Fibroblast of skin of right quadriceps (primary cell): Measurements from ENCODE around the gene CPSF4L.
"Not testable (repeated sequence)": the region's sequence is repeated elsewhere in the genome, so short reads cannot be mapped to it uniquely, and the experiment has no call there.

ENCODE experiments used
- DNase-seq: peaks from one replicate; pipeline ENCODE4 v3.0.0-alpha.2; 2013

CPSF4L gene

DNA sequence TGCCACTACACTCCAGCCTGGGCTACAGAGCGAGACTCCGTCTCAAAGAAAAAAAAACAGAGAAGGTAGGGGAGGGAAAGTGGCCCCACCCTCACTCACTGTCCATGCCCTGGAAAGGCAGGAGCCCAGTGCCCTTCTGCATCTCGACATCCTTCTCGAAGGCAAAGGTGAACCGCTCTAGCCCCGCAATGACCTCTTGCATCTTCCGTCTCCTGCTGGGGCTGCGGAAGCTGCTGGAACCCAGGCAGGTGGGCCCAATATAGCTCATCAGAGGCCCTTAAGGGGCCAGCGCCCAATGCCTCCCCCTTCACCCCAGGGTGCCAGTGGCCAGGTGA, at the start of gene CPSF4L:
Gene CPSF4L (minus strand): TSS at position 264 of the 335 bp plus-strand sequence. CDS start 62 bp downstream, at position 202.
- no peak for DNase-seq

GRCh38 chr17:73311428-73311780, 49.7 kb upstream of the CPSF4L start:
- no peak for DNase-seq

DNA sequence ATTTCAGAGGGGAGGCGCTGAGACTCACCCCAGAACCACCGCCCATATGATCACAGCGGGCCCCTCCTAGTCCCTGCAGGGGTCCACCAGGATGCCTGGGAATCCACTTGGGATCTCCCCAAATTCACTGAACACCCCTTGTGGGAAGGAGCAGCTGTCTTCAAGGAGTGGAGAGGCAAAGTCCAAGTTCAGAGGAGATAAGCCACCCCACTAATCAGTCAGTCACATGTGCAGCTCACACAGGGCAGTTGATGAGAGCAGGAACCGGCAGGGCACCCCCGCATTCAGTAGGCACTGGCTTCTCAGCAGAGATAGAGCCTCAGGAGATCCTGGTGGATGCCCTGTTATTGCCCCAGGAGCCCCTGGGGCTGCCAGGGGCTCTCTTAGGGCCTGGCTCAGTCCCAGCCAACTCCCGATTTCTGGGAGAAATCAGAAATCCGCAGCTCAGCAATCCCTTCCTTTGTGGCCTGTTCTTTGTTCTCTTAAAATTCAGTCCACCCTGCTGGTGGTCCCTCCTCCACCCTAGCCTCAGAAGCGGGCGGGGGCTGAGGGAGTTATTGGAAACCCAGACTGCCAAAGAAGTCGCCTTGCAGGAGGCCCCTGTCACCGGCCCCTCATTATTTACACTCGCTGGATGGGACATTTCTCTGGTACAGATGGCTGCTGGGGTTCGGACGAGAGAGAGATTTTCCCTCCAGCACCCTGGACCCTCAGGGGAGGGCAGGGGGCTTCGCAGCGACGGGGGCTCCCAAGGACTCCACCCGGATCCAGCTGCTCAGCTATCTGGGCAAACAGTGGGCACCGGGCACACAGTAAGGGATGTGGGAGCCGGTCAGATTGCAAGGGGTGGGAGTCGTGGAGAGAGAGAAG, 48.3 kb upstream of the CPSF4L start:
- DNase-seq = peak; percentile 41

DNA sequence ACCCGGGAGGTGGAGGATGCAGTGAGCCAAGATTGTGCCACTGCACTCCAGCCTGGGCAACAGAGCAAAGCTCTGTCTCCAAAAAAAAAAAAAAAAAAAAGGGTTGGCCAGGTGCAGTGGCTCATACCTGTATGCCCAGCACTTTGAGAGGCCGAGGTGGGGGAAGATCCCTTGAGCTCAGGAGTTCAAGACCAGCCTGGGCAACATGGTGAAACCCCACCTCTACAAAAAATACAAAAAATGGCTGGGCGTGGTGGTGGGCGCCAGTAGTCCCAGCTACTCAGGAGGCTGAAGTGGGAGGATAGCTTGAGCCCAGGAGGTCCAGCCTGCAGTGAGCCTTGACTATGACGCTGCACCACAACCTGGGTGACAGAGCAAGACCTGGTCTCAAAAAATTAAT, 47.3 kb upstream of the CPSF4L start:
- not testable (repeated sequence) for DNase-seq

DNA sequence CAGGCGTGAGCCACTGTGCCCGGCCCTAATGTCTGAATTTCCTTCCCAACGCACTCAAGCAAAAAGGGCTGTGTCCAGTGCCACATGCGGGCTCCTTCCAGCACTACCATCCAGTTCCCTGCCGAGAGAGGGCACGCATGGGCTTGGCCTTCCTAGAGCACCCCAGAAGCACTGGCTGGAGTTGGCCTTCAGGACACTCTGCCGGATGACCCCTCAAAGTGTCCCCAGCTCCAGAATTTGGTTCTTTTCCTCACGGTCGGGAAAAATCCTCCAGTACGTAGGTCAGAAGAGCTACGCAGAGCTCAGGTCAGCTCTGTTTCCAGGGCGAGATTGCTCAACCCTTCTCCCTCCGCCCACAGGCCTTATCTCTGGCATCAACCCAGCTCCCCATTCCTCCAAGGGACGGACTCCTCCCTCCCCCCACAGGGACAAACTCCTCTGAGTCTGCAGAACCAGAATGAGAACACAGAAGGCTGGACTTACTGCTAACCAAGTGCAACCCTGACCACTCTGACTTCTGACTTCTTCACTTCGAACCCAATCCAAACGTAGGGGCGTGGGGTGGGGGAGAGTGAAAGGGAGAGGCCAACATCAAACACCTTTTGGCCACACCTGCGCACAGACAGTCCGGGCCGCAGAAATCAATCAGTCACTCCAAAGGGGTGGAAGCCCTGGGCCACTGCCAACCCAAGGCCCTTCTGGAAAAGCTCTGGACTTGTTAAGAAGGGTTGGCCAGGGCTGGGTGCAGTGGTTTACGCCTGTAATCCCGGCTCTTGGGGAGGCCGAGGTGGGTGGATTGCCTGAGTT, 46.5 kb upstream of the CPSF4L start:
- DNase-seq = peak; percentile 67

DNA sequence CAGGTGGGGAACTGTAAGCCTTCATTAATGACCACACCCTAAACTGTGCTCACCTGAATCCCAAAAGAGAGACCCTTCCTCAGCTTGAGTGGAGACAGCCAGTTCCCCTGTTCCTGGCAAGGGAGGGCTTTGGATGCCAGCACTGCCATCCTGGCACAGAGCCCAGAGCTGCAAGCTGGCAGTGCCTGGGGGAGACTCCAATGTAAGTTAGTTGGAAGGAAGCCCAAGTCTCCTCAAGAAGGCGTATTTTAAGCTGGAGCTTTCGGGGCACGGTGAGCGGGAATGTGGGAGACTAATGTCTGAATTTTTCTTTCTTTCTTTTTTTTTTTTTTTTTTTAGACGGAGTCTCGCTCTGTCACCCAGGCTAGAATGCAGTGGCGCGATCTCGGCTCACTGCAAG, 45.5 kb upstream of the CPSF4L start:
- DNase-seq = no peak

DNA sequence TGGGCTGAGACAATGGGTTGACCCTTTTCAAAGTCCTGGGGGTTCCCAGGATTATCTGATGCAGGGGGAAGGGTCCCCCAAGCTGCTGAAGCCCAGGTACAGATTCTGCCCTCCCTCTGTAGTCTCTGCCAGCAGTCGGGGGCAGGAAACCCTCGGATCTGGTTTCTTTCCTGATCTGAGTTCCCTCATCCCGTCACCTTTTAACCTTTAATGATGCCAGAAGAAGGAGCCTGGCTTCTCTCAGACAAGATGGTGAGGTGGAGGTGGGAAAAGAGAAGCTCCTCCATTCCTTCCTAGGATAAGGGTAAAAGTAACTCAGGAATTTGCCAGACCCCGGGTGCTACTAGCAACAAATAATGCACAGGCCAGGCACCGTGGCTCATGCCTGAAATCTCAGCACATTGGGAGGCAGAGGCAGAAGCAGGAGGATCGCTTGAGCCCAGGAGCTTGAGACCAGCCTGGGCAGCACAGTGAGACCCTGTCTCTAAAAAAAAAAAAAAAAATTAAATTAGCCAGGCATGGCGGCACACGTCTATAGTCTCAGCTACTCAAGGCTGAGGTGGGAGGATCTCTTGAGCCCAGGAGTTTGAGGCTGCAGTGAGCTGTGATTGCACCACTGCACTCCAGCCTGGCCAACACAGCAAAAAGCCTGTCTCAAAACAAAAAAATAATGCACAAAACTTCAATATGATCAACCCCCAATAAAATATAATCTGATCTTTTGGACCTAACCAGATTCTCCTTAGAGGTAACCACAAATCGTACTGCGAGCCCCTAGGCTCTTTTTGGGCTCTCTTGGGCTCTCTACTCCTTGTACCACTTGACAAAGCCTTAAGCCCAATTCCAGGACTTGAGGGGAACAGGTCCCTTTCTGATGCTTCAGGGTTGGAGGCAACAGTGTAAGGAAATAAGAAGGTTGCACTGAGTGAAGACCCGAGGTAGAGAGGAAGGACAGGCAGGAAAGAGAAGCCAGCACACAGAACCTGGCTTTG, 44.5 kb upstream of the CPSF4L start:
- DNase-seq = no peak

DNA sequence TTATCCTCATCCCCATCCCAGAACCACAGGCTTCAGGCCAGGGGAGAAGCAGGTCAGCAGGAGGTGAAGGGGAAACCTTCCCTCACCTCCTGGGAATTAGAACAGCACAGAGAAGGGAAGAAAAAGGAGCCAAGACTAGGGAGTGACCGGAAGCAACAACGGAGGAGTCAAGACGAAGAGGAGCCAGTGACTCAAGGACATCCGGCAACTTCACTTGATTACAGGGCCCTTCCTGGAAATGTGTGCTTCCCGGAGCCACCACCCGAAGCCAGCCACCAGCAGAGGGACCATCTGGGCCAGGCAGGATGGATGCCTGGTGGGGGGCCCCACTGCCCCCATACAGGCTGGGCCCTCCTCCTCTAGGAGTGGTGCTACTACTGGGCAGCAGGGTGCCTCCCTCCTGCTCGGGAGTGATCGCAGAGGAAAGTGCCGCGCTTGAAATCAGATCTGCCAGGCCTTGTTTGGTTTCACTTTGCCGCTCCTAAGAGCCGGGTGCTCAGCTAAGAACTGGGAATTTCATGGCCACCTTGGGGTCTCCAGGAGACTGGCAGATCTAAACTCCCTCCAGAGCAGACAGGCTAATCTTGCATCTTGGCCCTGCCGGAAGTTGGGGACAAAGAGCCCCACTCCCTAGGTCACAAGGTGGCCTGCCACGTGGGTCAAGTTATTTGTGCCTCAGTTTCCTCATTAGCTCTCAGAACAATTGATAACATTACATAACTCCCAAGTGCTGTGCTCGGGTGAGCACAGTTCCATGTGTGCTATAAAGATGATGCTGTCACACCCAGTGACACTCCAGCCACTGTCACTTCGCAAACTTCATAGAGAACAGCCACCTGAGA, 43.5 kb upstream of the CPSF4L start:
- peak; percentile 84 for DNase-seq

GRCh38 chr17:73304438-73304837, 42.8 kb upstream of the CPSF4L start:
- DNase-seq = no peak

- peak; percentile 94 for DNase-seq
Measured at GRCh38 chr17:73302189-73302588, 40.5 kb upstream of the CPSF4L start.

DNA sequence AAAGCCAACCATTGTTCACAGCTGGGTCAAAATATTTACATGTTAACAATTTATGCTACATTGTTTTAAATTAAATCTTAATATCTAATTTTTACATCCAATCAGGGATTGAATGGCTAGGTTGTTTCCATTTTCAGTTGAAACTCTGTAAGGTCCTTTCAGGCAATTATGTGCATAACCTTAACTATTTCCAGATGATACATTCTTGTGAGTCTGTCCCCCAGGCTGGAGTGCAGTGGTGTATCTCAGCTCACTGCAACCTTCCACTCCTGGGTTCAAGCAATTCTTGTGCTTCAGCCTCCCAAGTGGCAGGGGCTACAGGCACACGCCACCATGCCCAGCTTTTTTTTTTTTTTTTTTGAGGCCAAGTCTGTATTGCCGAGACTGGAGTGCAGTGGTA, 39.7 kb upstream of the CPSF4L start:
- peak; percentile 53 for DNase-seq

DNA sequence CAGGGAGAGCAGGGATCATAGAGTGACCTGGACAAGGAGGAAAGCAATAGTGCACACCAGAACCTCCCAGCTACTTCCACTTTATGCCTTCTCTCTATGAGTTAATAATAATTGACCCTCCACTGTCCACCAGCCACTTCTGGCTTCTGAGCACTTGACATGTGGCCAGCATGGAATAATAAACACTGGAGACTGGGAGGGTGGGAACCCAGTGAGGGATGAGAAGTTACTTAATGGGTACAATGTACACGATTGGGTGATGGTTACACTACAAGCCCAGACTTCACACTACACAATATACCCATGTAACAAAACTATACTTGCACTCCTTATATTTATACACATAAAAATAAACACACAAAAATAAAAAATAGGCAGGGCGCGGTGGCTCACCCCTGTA, 38.7 kb upstream of the CPSF4L start:
- no peak for DNase-seq

DNA sequence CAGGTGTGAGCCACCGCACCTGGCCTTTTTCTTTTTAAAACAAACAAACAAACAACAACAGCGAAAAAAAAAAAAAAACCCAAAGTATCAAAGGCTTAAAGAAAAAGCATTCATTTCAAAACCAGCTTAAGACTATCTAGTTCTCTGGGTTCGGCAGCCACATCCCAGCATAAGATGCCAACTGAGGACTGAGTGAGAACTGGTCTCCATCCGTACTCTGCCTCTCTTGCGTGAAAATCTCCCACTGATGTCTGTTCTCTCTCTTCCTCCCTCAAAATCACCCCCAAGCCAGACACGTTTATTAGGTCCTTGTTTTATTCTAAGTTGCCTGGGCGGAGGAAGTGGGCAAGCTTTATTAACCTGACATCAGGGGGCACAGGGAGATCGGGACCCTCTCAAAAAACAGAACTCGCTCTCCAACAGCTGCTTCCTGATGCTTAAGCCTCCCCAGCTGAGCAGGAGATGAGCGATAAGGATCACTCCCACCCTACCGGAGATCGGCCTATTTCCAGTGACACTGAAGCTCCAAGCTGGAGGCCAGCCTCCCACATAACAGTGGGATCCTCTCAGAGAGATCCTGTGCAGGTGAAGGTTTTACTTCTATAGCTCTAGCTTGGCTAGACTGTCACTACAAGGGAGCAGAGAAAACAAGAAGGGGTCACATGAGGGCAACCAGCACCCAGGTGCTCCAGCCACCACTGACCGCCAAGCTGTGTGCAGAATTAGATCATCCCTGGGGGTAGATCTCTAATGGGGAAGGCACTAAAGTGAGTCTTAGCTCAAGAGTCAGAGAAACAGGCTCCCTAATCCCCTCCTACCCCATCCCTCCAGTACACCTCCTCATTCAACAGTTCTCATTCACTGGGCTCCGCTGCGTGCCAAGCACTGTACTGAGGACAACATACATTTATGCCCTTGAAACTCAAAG, 36.5 kb upstream of the CPSF4L start:
- no peak for DNase-seq

GRCh38 chr17:73293480-73293911, 31.8 kb upstream of the CPSF4L start:
- DNase-seq = peak; percentile 68

GRCh38 chr17:73293031-73293430, 31.4 kb upstream of the CPSF4L start:
- no peak for DNase-seq

- peak; percentile 67 for DNase-seq
Measured at GRCh38 chr17:73292031-73292531, 30.4 kb upstream of the CPSF4L start.

- peak; percentile 82 for DNase-seq
Measured at GRCh38 chr17:73291260-73291801, 29.7 kb upstream of the CPSF4L start.

GRCh38 chr17:73290399-73291259, 28.9 kb upstream of the CPSF4L start:
- DNase-seq = no peak
